Dendritic cell treated with granulocyte-macrophage colony-stimulating factor and Interleukin-4, amounts not matched to agents 40 ng/mL and 50 ng/mL, for 4 days (primary cell): ENCODE data around the gene SLC25A33.
"Not testable (repeated sequence)": the region's sequence is repeated elsewhere in the genome, so short reads cannot be mapped to it uniquely, and the experiment has no call there.

Source experiments
- H3K27ac Mint-ChIP-seq: one replicate; pipeline ENCODE4 v1.8.0; 2022; ENCODE audit warnings: mild to moderate bottlenecking, mixed read lengths
- H3K27me3 Mint-ChIP-seq: one replicate; pipeline ENCODE4 v1.8.0; 2022; ENCODE audit warnings: mild to moderate bottlenecking, mixed read lengths
- H3K36me3 Mint-ChIP-seq: one replicate; pipeline ENCODE4 v1.8.0; 2022; ENCODE audit warnings: low read depth, mixed read lengths
- H3K4me1 Mint-ChIP-seq: one replicate; pipeline ENCODE4 v1.8.0; 2022; ENCODE audit warnings: low read depth, mixed read lengths
- H3K4me3 Mint-ChIP-seq: one replicate; pipeline ENCODE4 v1.8.0; 2022; ENCODE audit warnings: mild to moderate bottlenecking, moderate library complexity, mixed read lengths
- H3K9me3 Mint-ChIP-seq: one replicate; pipeline ENCODE4 v1.8.0; 2022; ENCODE audit warnings: mixed read lengths
- intact Hi-C: fragments of 100-400 bp; cut with micrococcal nuclease; formaldehyde crosslinking; loops from one replicate; pipeline ENCODE4 v1.15.0; 2022

Gene SLC25A33

DNA sequence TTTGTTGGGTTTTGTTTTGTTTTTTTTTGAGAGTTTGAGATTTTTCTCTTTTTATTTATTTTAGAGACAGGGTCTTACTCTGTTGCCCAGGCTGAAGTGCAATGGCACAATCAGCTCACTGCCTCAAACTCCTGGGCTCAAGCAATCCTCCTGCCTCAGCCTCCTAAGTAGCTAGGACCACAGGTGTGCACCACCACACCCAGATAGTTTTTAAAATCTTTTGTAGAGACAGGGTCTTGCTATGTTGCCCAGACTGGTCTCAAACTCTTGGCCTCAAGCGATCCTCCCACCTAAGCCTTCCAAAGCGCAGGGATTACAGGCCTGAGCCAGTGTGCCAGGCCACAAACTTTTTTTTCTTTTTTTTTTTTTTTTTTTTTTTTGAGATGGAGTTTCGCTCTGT lies 85.8 kb downstream of the SLC25A33 start:
- Mint-ChIP-seq H3K27me3 (peaks cover 30% of the 10 kb centered on the region), H3K4me1 (peaks cover 38% of the 10 kb centered on the region)
- H3K4me3 Mint-ChIP-seq, H3K9me3 Mint-ChIP-seq, H3K27ac Mint-ChIP-seq, H3K36me3 Mint-ChIP-seq: not testable (repeated sequence)
- intact Hi-C loops = loop anchor here (5.0 kb wide), 2 partner anchors 62 to 92 kb away; no protein-coding TSS in a partner anchor

GRCh38 chr1:9626201-9626608 lies 86.9 kb downstream of the SLC25A33 start:
- Mint-ChIP-seq H3K27ac (peak overlapping the region; percentile 38), H3K4me3 (peak overlapping the region; percentile 58), H3K4me1 (peaks cover 50% of the 10 kb centered on the region), H3K36me3 (no peaks in the 10 kb centered on the region), H3K27me3 (peaks cover 24% of the 10 kb centered on the region), H3K9me3 (no peaks in the 10 kb centered on the region)
- intact Hi-C loops = loop anchor here (2.0 to 5.0 kb wide), 3 partner anchors 27 to 91 kb away; no protein-coding TSS in a partner anchor

DNA sequence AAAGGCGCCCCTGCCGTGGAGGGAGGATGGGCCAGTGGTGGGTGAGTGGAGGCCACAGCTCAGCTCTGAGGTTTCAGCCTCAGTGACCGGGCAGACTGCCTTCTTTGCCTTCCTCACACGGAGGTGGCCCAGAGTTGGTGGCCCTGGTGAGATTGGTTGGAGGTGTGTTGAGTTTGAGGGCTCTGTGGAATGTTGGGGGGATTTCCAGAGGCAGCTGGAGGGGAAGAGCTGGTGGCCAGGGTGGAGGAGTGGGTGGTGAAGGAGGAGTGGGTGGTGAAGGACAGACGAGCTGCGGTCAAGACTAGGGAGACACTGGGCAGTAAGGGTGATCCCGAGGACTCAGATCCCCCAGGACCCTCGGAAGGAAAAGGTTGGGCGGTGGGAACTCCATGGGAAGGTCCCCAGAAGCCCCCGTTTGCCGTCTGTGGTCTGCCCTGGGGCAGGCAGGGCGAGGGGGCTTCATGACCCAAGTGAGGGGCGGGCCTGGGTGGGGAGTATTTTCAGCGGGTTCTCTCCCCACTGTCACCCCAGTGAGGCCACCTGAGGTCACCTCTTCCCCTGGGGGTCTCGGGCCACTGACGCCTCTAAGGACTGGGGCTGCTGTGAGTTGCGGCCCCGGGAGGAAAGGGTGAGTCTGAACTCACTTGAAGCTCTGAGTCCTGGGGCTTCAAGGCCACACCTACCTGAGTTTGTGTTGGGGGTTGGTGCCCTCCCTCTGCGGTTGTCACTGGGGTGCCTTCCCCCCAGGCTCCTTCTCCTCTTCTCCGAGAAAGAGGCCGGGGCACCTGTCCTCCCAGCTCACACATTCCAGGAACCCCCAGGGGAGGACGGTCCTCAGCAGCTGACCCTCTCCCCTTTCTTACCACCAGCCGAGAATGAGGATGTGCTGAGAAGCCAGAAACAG lies 89.5 kb downstream of the SLC25A33 start:
- no peaks in the 10 kb centered on the region for H3K9me3 Mint-ChIP-seq
- peaks cover 70% of the 10 kb centered on the region for H3K4me1 Mint-ChIP-seq
- H3K27me3 Mint-ChIP-seq = peaks cover 21% of the 10 kb centered on the region
- peak overlapping the region; percentile 59 for H3K27ac Mint-ChIP-seq
- intact Hi-C loops = loop anchor here (1.0 to 5.0 kb wide), 4 partner anchors 10 to 89 kb away; no protein-coding TSS in a partner anchor
- H3K36me3 Mint-ChIP-seq = no peaks in the 10 kb centered on the region
- H3K4me3 Mint-ChIP-seq = peak overlapping the region; percentile 64

GRCh38 chr1:9629445-9630201 lies 90.4 kb downstream of the SLC25A33 start:
- Mint-ChIP-seq H3K9me3 (no peaks in the 10 kb centered on the region), H3K27ac (peak overlapping the region; percentile 59), H3K27me3 (peaks cover 14% of the 10 kb centered on the region), H3K4me1 (peaks cover 71% of the 10 kb centered on the region), H3K4me3 (peak overlapping the region; percentile 44), H3K36me3 (no peaks in the 10 kb centered on the region)
- intact Hi-C loops = loop anchor here (1.0 to 5.0 kb wide), 4 partner anchors 9 to 88 kb away; no protein-coding TSS in a partner anchor

DNA sequence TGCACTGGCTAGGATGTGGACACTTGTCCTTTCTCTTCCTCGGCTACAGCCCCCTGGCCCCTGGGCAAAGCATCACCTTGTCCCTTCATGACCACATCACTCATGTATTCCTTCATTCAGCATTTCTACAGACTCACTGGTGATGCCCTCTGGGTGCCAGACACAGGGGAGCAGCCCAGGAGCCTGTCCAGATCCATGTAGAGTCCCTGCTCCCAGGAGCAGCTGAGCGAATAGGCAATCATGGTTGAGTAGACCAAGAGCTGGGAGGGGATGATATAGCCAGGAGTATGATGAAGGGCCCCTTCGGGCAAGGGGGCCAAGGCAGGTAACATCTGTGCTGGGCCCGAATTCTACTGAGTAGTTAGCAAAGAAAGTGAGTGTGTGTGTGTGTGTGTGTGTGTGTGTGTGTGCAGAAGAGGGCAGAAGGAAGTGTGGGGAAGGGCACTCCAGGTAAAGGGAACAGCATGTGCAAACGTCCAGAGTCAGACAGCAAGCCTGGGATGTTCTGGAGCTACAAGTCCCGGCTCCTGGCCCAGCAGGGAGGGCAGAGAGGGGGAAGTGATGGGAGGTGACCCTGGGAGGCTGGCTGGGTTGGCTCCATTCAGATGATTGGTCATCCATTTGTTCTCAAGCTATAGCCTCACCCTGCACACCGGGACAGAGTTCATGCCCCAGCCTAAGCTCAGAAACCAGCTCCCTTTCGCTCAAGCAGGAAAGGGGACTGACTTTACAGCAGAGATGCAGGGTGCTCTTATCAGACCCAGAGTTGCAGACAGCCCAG lies 91.3 kb downstream of the SLC25A33 start:
- peak overlapping the region; percentile 59 for H3K27ac Mint-ChIP-seq
- no peaks in the 10 kb centered on the region for H3K36me3 Mint-ChIP-seq
- H3K4me1 Mint-ChIP-seq = peaks cover 79% of the 10 kb centered on the region
- no peaks in the 10 kb centered on the region for H3K9me3 Mint-ChIP-seq
- H3K4me3 Mint-ChIP-seq = peak overlapping the region; percentile 44
- intact Hi-C loops = no loop called here
- peaks cover 10% of the 10 kb centered on the region for H3K27me3 Mint-ChIP-seq

DNA sequence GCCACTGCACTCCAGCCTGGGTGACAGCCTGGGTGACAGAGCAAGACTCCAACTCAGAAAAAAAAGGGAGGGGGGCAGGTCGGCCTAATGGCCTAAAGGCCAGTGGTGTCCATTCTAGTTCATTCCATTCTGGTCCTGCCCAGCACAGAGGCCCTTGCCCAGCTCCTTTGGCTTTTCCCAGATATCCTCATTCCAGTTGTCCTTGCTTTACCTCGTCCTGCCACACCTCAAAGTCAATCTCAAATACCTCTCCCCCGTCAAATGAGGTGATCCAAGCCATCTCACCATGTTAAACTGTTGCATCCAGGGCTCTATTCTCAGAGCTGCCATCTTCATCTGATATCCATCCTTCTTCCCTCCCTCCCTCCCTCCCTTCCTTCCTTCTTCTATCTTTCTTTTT lies 92.3 kb downstream of the SLC25A33 start:
- intact Hi-C loops = no loop called here
- Mint-ChIP-seq H3K4me3 (no peak overlapping the region), H3K27me3 (no peaks in the 10 kb centered on the region), H3K4me1 (peaks cover 69% of the 10 kb centered on the region), H3K9me3 (no peaks in the 10 kb centered on the region), H3K36me3 (no peaks in the 10 kb centered on the region), H3K27ac (no peak overlapping the region)

DNA sequence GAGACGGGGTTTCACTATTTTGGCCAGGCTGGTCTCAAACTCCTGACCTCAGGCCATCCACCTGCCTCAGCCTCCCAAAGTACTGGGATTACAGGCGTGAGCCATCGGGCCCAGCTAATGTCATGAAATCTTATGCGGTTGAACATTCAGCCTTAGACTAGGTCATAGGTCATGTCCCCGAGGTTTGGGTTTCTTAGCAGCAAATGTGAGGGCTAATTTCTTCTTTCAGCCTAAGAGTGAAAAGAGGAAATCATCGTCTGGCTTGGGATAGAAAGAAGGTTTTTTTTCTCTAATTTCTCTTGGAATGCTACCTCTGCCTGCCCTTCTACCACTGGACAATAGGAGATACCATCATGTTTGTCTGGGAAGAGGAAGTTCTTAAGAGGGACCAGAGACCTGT lies 94.2 kb downstream of the SLC25A33 start:
- Mint-ChIP-seq H3K4me3 (no peak overlapping the region), H3K36me3 (no peaks in the 10 kb centered on the region), H3K27ac (no peak overlapping the region), H3K27me3 (no peaks in the 10 kb centered on the region), H3K4me1 (peaks cover 61% of the 10 kb centered on the region), H3K9me3 (no peaks in the 10 kb centered on the region)
- intact Hi-C loops = no loop called here

DNA sequence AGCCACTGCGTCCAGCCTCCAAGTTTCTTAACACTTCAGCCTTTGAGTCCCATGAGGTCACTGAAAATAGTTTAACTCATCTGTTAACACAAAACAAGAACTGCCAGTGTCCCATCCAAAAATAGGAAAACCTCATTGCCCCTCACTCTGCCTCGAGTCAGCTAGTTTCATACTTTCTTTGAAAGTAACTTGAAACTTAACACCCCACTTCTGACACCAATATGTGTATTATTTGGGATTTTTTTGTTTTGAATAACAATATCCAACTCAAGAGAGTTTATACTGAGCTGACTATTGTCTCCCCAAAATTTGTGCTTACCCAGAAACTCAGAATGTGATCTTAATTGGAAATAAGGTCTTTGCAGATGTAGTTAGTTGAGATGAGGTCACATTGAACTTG lies 95.3 kb downstream of the SLC25A33 start:
- Mint-ChIP-seq H3K36me3 (no peaks in the 10 kb centered on the region), H3K4me1 (peaks cover 61% of the 10 kb centered on the region), H3K27ac (no peak overlapping the region), H3K27me3 (no peaks in the 10 kb centered on the region), H3K4me3 (no peak overlapping the region), H3K9me3 (no peaks in the 10 kb centered on the region)
- intact Hi-C loops = no loop called here
